GM18861 (cell line): ENCODE measurements around the gene SLF2.
"Not testable (repeated sequence)": the region's sequence is repeated elsewhere in the genome, so short reads cannot be mapped to it uniquely, and the experiment has no call there.

Experiments
- ATAC-seq: cut with Tn5 transposase; IDR thresholded peaks from one replicate; pipeline ENCODE4 v1.9.1; 2021; ENCODE audit not compliant: unreplicated experiment

SLF2 gene

GRCh38 chr10:100960251-100960650 is 47.5 kb downstream of the SLF2 start:
- ATAC-seq, result no peak

GRCh38 chr10:100962351-100963080 is 49.8 kb downstream of the SLF2 start:
- no peak for ATAC-seq

- no peak for ATAC-seq
Measured at GRCh38 chr10:100963826-100964225, 51.1 kb downstream of the SLF2 start.

- no peak for ATAC-seq
Measured at GRCh38 chr10:100965820-100966219, 53.1 kb downstream of the SLF2 start.

GRCh38 chr10:100966887-100967286 is 54.1 kb downstream of the SLF2 start:
- ATAC-seq, result no peak

GRCh38 chr10:100967332-100967731 is 54.6 kb downstream of the SLF2 start:
- ATAC-seq, result no peak

GRCh38 chr10:100968062-100968736 is 55.4 kb downstream of the SLF2 start:
- no peak for ATAC-seq

GRCh38 chr10:100968863-100969186 is 56.1 kb downstream of the SLF2 start:
- ATAC-seq, result no peak

- ATAC-seq, result no peak
Measured at GRCh38 chr10:100969187-100970075, 56.7 kb downstream of the SLF2 start, which contains the start of gene SEMA4G. Gene SEMA4G (plus strand): TSS chr10:100969504. CDS start chr10:100972913, 3,409 bp downstream.

GRCh38 chr10:100970076-100970913 is 57.5 kb downstream of the SLF2 start:
- ATAC-seq, result no peak

- ATAC-seq, result no peak
Measured at GRCh38 chr10:100970914-100971811, 58.4 kb downstream of the SLF2 start.

GRCh38 chr10:100972115-100972903 is 59.5 kb downstream of the SLF2 start:
- no peak for ATAC-seq

- no peak for ATAC-seq
Measured at GRCh38 chr10:100972904-100973535, 60.3 kb downstream of the SLF2 start.

GRCh38 chr10:100975397-100975796 is 62.6 kb downstream of the SLF2 start:
- ATAC-seq, result not testable (repeated sequence)

- no peak for ATAC-seq
Measured at GRCh38 chr10:100976906-100977305, 64.1 kb downstream of the SLF2 start.

GRCh38 chr10:100977436-100977835 is 64.7 kb downstream of the SLF2 start:
- no peak for ATAC-seq

- ATAC-seq, result no peak
Measured at GRCh38 chr10:100978121-100978900, 65.5 kb downstream of the SLF2 start.

GRCh38 chr10:100978901-100979195 is 66.1 kb downstream of the SLF2 start:
- no peak for ATAC-seq
